Measurements from ENCODE around the gene ASB7. TPM values are rescaled to one million over a fixed set of nuclear protein-coding genes. Genes with fewer than 3 reads are reported as not detected.

ASB7 gene
- total RNA-seq, 1 donor from 2014 or later: 18.3 TPM

GRCh38 chr15:100690795-100691158 is 88.4 kb downstream of the ASB7 start:
- Histone ChIP-seq H3F3A (ENCODE audit: low read depth) (no peaks in the 10 kb centered on the region), H3K9me3 (ENCODE audit: low read depth) (no peaks in the 10 kb centered on the region), H4K20me1 (ENCODE audit: low read depth) (no peaks in the 10 kb centered on the region), H2AFZ (replicated peaks) (no peak overlapping the region), H3K4me2 (no peak overlapping the region), H3K4me1 (no peaks in the 10 kb centered on the region), H3K36me3 (no peaks in the 10 kb centered on the region), H3K9ac (no peak overlapping the region), H3K4me3 (no peak overlapping the region), H3K27me3 (no peaks in the 10 kb centered on the region), H3K27ac (no peak overlapping the region), H3K79me2 (ENCODE audit: low read depth) (no peaks in the 10 kb centered on the region)
- no peak for TF ChIP-seq CTCF (IDR thresholded peaks at IDR 0.05)
- TF ChIP-seq EZH2phosphoT487 (IDR thresholded peaks at IDR 0.05): no peak
- Mint-ChIP-seq H3K9me3 (peaks cover 2% of the 10 kb centered on the region), H3K36me3 (no peaks in the 10 kb centered on the region), H3K4me3 (no peak overlapping the region), H3K27ac (no peak overlapping the region), H3K27me3 (ENCODE audit: insufficient read depth, low read depth) (peaks cover 4% of the 10 kb centered on the region), H3K4me1 (peaks cover 16% of the 10 kb centered on the region)
- no peak for DNase-seq (ENCODE audit: low spot score)

- H3K4me3 Mint-ChIP-seq: no peak overlapping the region
- no peak overlapping the region for H3K27ac Mint-ChIP-seq
- TF ChIP-seq EZH2phosphoT487 (IDR thresholded peaks at IDR 0.05) (no peak), CTCF (IDR thresholded peaks at IDR 0.05) (no peak), EZH2 (IDR thresholded peaks at IDR 0.05) (no peak)
Measured at GRCh38 chr15:100691321-100691720, 88.9 kb downstream of the ASB7 start.

GRCh38 chr15:100692246-100692645 is 89.9 kb downstream of the ASB7 start:
- Mint-ChIP-seq H3K27ac (no peak overlapping the region), H3K4me1 (peaks cover 8% of the 10 kb centered on the region), H3K9me3 (peaks cover 2% of the 10 kb centered on the region), H3K27me3 (ENCODE audit: insufficient read depth, low read depth) (peaks cover 4% of the 10 kb centered on the region), H3K36me3 (no peaks in the 10 kb centered on the region), H3K4me3 (no peak overlapping the region)
- H3K27me3 ChIP-seq: no peaks in the 10 kb centered on the region
- no peak overlapping the region for H3K27ac ChIP-seq
- no peak overlapping the region for H3K4me2 ChIP-seq
- no peaks in the 10 kb centered on the region for H3K9me3 ChIP-seq (ENCODE audit: low read depth)
- H4K20me1 ChIP-seq (ENCODE audit: low read depth): no peaks in the 10 kb centered on the region
- TF ChIP-seq CTCF (IDR thresholded peaks at IDR 0.05) (no peak), EZH2phosphoT487 (IDR thresholded peaks at IDR 0.05) (no peak), EZH2 (IDR thresholded peaks at IDR 0.05) (no peak)
- H3K4me1 ChIP-seq: no peaks in the 10 kb centered on the region
- H2AFZ ChIP-seq (replicated peaks): no peak overlapping the region
- DNase-seq (ENCODE audit: low spot score): no peak
- no peaks in the 10 kb centered on the region for H3K79me2 ChIP-seq (ENCODE audit: low read depth)
- H3F3A ChIP-seq (ENCODE audit: low read depth): no peaks in the 10 kb centered on the region
- no peak overlapping the region for H3K9ac ChIP-seq
- H3K36me3 ChIP-seq: no peaks in the 10 kb centered on the region
- H3K4me3 ChIP-seq: no peak overlapping the region

More at GRCh38 chr15:100691321-100691720, 88.9 kb downstream of the ASB7 start:
- H3K27ac ChIP-seq: no peak overlapping the region
- H3K9me3 Mint-ChIP-seq: peaks cover 2% of the 10 kb centered on the region
- H3K4me1 Mint-ChIP-seq: peaks cover 14% of the 10 kb centered on the region
- H3K36me3 Mint-ChIP-seq: no peaks in the 10 kb centered on the region
- no peaks in the 10 kb centered on the region for H3K4me1 ChIP-seq
- DNase-seq (ENCODE audit: low spot score): no peak
- no peaks in the 10 kb centered on the region for H3K36me3 ChIP-seq
- H3K4me2 ChIP-seq: no peak overlapping the region
- H3K79me2 ChIP-seq (ENCODE audit: low read depth): no peaks in the 10 kb centered on the region
- no peak overlapping the region for H3K9ac ChIP-seq
- H2AFZ ChIP-seq (replicated peaks): no peak overlapping the region
- no peaks in the 10 kb centered on the region for H3K9me3 ChIP-seq (ENCODE audit: low read depth)
- H4K20me1 ChIP-seq (ENCODE audit: low read depth): no peaks in the 10 kb centered on the region
- H3K27me3 ChIP-seq: no peaks in the 10 kb centered on the region
- peaks cover 4% of the 10 kb centered on the region for H3K27me3 Mint-ChIP-seq (ENCODE audit: insufficient read depth, low read depth)
- no peak overlapping the region for H3K4me3 ChIP-seq
- no peaks in the 10 kb centered on the region for H3F3A ChIP-seq (ENCODE audit: low read depth)
